GM21367 (cell line): ENCODE results near the gene ITPR1.

ENCODE experiments used
- ATAC-seq: cut with Tn5 transposase; IDR thresholded peaks from one replicate; pipeline ENCODE4 v1.9.1; 2021; ENCODE audit not compliant: unreplicated experiment

ITPR1 gene

GRCh38 chr3:4508048-4508981 lies 15.2 kb downstream of the ITPR1 start:
- ATAC-seq = peak; percentile 61

- no peak for ATAC-seq
Observed at GRCh38 chr3:4509043-4509442, 15.9 kb downstream of the ITPR1 start.

DNA sequence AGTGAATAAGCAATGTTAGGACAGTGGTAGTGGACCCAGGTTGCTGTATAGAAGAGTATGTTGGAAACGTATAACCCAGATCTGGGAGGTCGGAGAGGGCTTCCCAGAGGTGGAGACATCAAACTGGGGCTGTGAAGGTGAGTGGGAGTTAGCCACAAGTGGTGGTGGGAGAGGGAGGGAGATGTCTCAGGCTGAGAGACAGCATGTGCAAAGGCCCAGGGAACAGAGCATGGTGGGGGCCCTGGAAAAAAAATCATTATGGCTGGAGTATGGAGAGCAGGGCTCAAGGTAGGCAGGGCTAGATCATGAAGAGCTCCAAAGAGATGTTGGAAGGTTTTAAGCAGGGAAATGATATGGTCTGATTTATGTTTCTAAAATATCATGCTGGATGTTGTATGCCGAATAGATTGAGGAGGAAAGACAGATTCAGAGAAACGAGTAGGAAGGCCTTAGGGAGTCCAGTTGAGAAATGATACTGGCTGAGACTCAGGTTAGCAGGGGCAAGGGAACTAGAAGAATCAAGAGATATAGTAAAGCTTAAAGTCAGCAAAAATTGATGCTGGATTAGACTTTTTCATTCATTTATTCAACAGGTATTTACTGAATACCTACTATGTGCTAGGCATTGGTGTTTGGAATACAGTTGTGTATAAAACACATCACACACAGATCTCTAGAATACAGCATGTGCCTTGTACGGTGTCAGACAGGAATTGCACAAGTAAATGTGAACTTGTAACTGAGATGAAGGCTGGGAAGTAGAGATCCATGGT lies 17.0 kb downstream of the ITPR1 start:
- ATAC-seq = no peak

GRCh38 chr3:4511491-4512262 lies 18.5 kb downstream of the ITPR1 start:
- ATAC-seq = no peak

GRCh38 chr3:4512895-4513616 lies 19.9 kb downstream of the ITPR1 start:
- no peak for ATAC-seq

DNA sequence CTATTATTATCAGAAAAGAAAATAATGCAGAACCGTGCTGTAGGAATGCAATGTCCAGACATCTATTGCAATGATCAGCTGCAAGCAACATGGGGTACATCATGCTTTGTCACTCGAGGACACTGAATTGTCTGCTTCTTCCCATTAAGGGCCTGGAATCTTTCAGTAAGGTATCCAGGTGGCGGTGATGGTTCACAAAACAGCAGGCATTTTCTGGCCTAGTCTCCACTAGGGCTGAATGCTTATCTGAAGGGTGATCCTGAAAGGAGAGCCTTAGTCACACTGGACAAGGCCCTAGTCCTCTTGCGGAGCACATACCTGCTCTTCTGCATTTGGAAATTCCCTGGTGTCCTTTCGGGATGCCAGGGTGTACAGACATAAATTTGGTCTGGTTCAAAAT lies 21.2 kb downstream of the ITPR1 start:
- ATAC-seq = no peak

GRCh38 chr3:4514916-4515315 lies 21.8 kb downstream of the ITPR1 start:
- no peak for ATAC-seq

DNA sequence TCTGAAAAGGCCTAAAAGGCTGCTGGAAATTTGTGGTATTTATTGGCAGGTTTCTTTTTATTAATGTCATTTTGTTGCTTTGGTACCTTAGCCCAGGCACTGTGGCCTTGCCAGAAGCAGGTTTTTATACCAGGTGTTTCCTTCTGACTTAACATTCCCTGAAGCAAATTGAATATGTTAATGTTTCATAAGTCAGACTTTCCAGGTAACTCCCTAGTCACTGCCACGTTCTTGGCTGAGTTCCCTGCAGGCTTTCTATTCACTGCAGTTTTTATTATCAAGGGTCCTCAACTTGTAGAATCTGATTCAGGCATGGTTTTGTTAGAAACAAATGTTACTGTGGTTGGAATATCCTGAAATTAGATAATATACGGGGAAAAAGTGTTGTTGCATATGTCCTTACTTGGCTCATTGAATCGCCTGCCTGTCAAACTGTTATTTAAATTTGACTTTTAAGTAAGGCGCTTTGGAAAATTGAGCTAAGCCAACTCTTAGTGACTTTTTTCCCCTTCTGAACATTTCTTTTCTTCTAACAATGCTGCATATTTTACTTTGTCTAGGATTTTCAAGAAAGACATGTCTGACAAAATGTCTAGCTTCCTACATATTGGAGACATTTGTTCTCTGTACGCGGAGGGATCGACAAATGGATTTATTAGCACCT lies 22.9 kb downstream of the ITPR1 start:
- no peak for ATAC-seq

DNA sequence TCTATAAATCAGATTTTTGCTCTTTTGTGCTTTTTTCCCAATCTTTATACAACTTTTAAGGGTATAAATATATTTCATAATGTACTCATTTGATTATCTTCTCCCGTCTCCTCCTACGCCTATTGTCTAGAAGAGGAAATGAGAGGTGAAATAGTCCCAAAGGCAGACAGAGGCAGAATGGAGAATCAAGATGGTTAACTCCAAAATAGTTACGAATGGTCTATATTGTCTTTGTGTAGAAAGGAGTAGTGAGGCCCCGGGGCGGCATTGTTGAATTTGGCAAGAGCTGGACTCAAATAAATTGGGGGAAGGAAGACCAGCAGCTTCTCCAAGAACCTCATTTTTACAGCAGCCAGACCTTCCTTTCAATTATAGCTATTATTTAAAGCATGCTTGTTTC lies 23.9 kb downstream of the ITPR1 start:
- ATAC-seq = no peak

DNA sequence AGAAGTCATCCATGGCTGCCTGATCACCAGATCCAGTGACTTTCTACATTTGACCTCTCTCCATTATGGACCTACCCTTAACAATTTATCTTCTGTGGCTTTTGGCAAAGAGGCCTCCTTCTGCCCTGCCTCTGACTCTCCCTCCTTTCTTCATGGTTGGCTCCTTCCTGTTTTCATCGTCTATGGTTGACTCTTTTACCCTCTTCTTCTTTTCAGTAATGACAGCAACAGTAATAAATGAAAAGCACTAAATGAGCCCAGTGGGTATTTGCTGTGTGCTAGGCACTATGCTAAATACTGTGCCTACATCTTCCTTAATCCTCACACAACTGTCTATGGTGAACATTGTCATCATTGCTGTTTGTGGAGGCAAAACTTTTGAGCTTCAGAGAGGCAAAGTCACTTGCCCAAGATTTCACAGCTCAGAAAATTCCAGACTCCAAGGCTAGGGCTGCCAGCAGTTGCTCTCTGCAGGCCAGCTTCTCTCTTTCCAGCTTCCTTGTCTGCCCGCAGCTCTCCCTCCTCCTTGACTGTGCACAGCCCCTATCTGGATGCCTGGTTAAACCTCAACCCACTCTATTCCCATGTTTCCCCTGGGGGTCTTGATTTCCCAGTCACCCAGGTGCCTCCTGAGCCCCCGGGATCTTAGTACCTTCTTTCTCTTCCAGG lies 24.6 kb downstream of the ITPR1 start:
- no peak for ATAC-seq

DNA sequence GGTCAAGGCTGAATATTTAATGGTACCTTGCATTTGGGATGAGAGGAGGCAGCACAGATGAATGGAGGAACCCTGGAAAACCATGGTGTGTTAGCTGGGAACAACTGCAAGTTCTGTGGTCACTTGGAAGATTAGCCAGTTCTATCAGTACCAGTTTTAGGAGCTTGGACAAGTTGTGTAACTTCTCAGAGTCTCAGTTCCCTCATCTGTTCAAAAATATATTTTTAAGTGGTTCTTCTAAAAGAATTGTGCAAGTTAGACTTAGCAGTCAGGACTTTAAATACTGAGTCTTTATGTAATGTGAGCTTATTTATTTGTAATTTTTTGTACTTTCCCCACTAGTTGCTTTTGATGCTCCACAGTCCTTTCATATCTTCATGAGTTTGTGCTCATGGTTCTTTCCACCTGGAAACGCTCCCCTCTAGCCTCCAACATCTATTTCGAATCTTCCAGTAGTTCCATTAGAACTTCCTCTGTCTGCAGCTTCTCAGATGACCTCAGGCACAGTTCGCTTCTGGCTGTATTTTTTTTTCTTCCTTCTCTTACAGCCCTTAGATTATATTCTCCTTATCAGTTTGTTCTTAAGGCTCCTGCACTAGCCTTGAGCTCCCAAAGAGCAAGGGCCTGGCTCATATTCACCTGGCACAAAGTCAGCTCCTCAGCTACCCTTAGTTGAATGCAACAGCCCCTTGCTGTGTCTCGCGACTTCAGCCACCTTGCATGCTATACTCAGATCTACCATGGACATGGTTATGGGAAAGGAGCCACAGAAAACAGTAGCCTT lies 27.1 kb downstream of the ITPR1 start:
- no peak for ATAC-seq

DNA sequence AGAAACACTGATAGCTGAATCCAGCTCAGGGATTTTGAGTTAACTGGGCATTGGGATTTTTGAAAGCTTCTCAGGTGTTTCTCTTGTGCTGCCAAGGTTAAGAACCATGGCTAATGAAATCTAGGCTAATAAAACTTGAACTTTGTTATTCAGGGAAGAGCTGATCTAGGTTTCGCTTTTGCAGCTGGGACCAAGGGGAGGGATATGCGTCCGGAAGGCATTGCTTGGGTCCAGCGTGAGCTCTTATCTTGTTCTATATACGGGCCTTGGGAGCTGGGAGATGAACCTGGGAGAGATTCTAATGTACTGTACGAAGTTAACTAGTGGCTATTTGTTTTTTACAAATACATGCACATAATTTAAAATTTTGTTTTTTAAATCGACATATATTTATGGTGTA lies 29.8 kb downstream of the ITPR1 start:
- ATAC-seq = no peak

DNA sequence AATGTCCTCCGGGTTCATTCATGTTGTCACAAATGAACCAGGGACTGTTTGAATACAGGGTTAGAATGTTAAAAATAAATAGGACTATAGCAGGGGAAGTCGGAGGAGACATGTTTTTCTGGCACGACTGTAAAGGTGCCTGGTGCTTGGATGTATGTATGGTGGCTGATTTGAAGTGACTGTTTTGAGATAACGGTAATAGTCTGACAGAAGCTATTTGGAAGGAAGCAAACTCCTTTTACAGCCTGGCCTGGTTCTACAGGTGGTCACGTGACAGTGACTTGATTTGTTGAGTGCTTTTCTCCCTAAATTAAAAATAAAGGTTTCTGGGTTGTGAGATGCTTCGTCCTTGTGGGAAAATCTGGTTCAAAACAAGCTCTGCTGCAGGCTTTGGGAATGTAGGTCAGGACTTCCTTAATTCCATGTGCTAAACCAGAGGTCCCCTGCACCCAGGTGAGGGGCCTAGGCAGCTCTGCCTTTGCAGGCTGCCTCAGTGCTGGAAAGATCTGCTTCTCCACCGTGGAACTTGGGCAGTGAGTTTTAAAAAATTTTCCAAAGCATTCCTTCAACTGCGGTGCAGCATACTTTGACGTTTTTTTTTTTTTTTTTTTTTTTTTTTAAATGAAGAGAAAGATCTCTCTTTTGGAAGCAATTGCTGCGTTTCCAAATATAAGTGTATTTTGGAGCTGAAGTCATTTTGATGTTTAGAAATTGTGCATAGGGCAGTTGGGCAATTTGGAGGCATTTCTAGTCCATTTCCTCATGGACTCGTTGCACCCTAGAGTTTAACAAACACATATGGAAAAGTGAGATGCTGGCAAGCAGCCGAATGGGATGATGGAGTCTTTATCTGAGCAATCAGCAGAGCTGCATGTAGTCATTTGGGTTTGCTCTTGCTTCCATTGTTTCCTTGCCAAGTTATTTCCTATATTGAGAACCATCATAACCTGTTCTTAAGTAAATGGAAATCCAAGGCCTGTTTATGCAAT lies 30.9 kb downstream of the ITPR1 start:
- no peak for ATAC-seq

DNA sequence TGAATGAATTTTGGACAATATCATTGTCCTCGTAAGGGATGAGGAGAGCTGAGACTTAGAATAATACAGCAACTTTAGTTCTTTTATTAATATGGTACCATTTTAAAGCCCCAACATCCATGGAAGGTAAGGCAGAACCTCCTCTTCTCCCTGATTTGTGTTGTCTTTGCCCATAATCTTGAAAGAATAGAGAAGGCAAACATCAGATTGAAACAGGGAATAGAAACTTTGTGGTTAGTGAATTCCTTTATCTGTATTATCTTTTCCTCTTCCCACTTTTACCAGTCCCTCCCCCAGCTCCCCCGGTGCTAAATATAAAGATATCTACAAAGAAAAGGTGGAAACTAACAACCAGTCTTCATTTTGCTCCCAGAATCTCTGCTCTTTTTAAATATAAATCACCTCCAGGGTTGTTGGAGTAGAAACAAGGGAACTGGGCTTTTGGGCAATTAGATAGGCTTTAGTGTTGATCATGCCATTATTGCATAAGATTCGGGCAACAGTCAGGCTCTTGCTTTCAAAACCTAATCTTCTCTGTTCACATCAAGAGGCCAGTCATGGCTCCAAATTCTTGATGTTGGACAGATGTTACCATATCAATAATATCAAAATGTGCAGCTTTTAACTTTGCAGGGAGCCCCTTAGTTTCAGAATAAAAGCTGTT lies 32.5 kb downstream of the ITPR1 start:
- no peak for ATAC-seq

GRCh38 chr3:4528320-4528719 lies 35.2 kb downstream of the ITPR1 start:
- no peak for ATAC-seq

- no peak for ATAC-seq
Observed at GRCh38 chr3:4528819-4529600, 35.9 kb downstream of the ITPR1 start.
